DND-41 (cell line): ENCODE data around the gene ATF4.

Source experiments
- ATAC-seq: fragments of 200-7000 bp; cut with Tn5 transposase; 3 replicates; pipeline ENCODE4 v1.9.1; 2021; ENCODE audit warnings: low read depth; ENCODE audit not compliant: insufficient read depth
- DNase-seq: peaks from one replicate; pipeline ENCODE4 v3.0.0-alpha.2; 2020
- H2AFZ ChIP-seq: 2 replicates; pipeline ENCODE4 v1.6.0; 2012; ENCODE audit warnings: low read depth, low read length
- H3K27ac ChIP-seq: 2 replicates; pipeline ENCODE4 v1.5.1; 2012; ENCODE audit warnings: low read length, inconsistent platforms
- H3K27me3 ChIP-seq: fragments of 200-600 bp; sonication (generic); 2 replicates; pipeline ENCODE4 v1.6.0; 2012; ENCODE audit warnings: low read length, mild to moderate bottlenecking, inconsistent platforms; ENCODE audit not compliant: insufficient read depth, poor library complexity
- H3K36me3 ChIP-seq: 2 replicates; pipeline ENCODE4 v1.5.1; 2012; ENCODE audit warnings: low read length, inconsistent platforms; ENCODE audit not compliant: insufficient read depth
- H3K4me1 ChIP-seq: 2 replicates; pipeline ENCODE4 v1.5.1; 2012; ENCODE audit warnings: mild to moderate bottlenecking, low read length; ENCODE audit not compliant: insufficient read depth
- H3K4me2 ChIP-seq: 2 replicates; pipeline ENCODE4 v1.6.0; 2012; ENCODE audit warnings: mild to moderate bottlenecking, moderate library complexity, low read length, inconsistent platforms; ENCODE audit not compliant: insufficient read depth
- H3K4me3 ChIP-seq, 2 experiments: fragments of 200-600 bp in 1 of 2; shearing (Covaris generic) in 1 of 2; 2 replicates each; pipeline ENCODE4 v1.5.1; 2012 to 2016; ENCODE audit warnings: inconsistent platforms in 2 of 2, low read length in 2 of 2, mild to moderate bottlenecking in 2 of 2, low read depth in 1 of 2, moderate library complexity in 1 of 2
- H3K79me2 ChIP-seq: 2 replicates; pipeline ENCODE4 v1.6.0; 2012; ENCODE audit warnings: low read length, inconsistent platforms; ENCODE audit not compliant: insufficient read depth
- H3K9ac ChIP-seq: 2 replicates; pipeline ENCODE4 v1.6.0; 2012; ENCODE audit warnings: low read depth, mild to moderate bottlenecking, inconsistent platforms, low read length, moderate library complexity
- H3K9me3 ChIP-seq: 2 replicates; pipeline ENCODE4 v1.5.1; 2012; ENCODE audit warnings: low read length, moderate library complexity, mild to moderate bottlenecking, inconsistent platforms; ENCODE audit not compliant: insufficient read depth, severe bottlenecking
- H4K20me1 ChIP-seq: 2 replicates; pipeline ENCODE4 v1.6.0; 2012; ENCODE audit warnings: low read length; ENCODE audit not compliant: insufficient read depth
- EZH2 ChIP-seq: IDR thresholded peaks from 3 replicates; pipeline ENCODE4 v1.6.1; 2012; ENCODE audit warnings: borderline replicate concordance, low read depth, mild to moderate bottlenecking, moderate library complexity, low read length, inconsistent platforms; ENCODE audit not compliant: severe bottlenecking
- TF ChIP-seq, protein P1 (sequence below): IDR thresholded peaks from 2 replicates; pipeline ENCODE4 v1.5.1; 2012; ENCODE audit warnings: borderline replicate concordance, low read length, moderate library complexity, mild to moderate bottlenecking; ENCODE audit not compliant: poor library complexity, severe bottlenecking; ENCODE audit errors: extremely low read depth

ATF4 gene

DNA sequence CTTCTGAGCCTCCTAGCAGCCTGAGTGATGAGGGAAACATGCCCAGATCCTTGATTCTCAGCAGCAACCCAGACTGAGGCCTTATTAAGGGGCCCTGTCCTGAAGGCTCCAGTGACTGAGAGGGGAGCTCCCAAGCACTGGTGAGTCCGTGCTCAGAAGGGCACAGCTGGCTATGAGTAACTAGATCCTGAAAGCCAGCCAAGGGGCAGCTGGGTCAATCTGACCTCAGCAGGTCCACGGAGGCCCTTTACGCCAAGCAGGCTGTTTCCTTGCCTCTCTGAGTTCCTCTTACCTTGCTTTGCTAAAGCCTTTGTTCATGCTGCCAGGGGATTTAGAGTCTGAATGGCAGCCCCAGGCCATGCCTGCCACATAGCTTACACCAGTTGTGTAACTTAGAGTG is 37.6 kb upstream of the ATF4 start:
- H3K4me1 ChIP-seq: no peaks in the 10 kb centered on the region
- no peak overlapping the region for H3K4me2 ChIP-seq
- DNase-seq (no peak), ATAC-seq (no peak)
- H3K79me2 ChIP-seq: no peaks in the 10 kb centered on the region
- H4K20me1 ChIP-seq: peaks cover 8% of the 10 kb centered on the region; the same call in 1 of the 2 replicates
- H3K36me3 ChIP-seq: no peaks in the 10 kb centered on the region
- no peak overlapping the region for H3K27ac ChIP-seq
- TF ChIP-seq EZH2: no peak
- TF ChIP-seq, protein P1, sequence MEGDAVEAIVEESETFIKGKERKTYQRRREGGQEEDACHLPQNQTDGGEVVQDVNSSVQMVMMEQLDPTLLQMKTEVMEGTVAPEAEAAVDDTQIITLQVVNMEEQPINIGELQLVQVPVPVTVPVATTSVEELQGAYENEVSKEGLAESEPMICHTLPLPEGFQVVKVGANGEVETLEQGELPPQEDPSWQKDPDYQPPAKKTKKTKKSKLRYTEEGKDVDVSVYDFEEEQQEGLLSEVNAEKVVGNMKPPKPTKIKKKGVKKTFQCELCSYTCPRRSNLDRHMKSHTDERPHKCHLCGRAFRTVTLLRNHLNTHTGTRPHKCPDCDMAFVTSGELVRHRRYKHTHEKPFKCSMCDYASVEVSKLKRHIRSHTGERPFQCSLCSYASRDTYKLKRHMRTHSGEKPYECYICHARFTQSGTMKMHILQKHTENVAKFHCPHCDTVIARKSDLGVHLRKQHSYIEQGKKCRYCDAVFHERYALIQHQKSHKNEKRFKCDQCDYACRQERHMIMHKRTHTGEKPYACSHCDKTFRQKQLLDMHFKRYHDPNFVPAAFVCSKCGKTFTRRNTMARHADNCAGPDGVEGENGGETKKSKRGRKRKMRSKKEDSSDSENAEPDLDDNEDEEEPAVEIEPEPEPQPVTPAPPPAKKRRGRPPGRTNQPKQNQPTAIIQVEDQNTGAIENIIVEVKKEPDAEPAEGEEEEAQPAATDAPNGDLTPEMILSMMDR: no peak
- H3K9me3 ChIP-seq: no peaks in the 10 kb centered on the region
- no peaks in the 10 kb centered on the region for H3K27me3 ChIP-seq
- H2AFZ ChIP-seq: no peak overlapping the region
- no peak overlapping the region for H3K4me3 ChIP-seq
- no peak overlapping the region for H3K9ac ChIP-seq

GRCh38 chr22:39486951-39487825 is 33.2 kb upstream of the ATF4 start:
- Histone ChIP-seq H3K9me3 (no peaks in the 10 kb centered on the region), H3K36me3 (no peaks in the 10 kb centered on the region), H3K27ac (no peak overlapping the region), H4K20me1 (no peaks in the 10 kb centered on the region), H3K4me1 (peaks cover 7% of the 10 kb centered on the region; the same call in 1 of the 2 replicates), H2AFZ (no peak overlapping the region), H3K4me3 (no peak overlapping the region), H3K79me2 (no peaks in the 10 kb centered on the region), H3K27me3 (no peaks in the 10 kb centered on the region), H3K4me2 (no peak overlapping the region), H3K9ac (no peak overlapping the region)
- DNase-seq: no peak
- TF ChIP-seq EZH2: no peak
- TF ChIP-seq, protein P1: no peak
- no peak for ATAC-seq

- ATAC-seq: no peak
- Histone ChIP-seq H4K20me1 (no peaks in the 10 kb centered on the region), H3K79me2 (no peaks in the 10 kb centered on the region), H3K4me2 (no peak overlapping the region), H3K9ac (no peak overlapping the region), H3K36me3 (no peaks in the 10 kb centered on the region), H3K27ac (no peak overlapping the region), H3K4me1 (peaks cover 7% of the 10 kb centered on the region; the same call in 1 of the 2 replicates), H3K9me3 (no peaks in the 10 kb centered on the region), H2AFZ (no peak overlapping the region), H3K27me3 (no peaks in the 10 kb centered on the region), H3K4me3 (no peak overlapping the region)
- DNase-seq: no peak
- no peak for TF ChIP-seq EZH2
- TF ChIP-seq, protein P1: no peak
Observed at GRCh38 chr22:39487826-39488520, 32.4 kb upstream of the ATF4 start.
